ENCODE measurements around the gene NFIB. TPM values are rescaled to one million over a fixed set of nuclear protein-coding genes. Genes with fewer than 3 reads are reported as not detected.

NFIB gene
- total RNA-seq, 1 experiment from 2014 or later: 35.1 TPM

GRCh38 chr9:14133394-14133793, 180.5 kb downstream of the NFIB start:
- BruUV-seq (replicated peaks): no TSS peak
- Histone ChIP-seq H3K4me2 (no peak overlapping the region), H3K79me2 (ENCODE audit: low read depth) (no peaks in the 10 kb centered on the region), H3K4me1 (replicated peaks; ENCODE audit: insufficient read depth) (no peaks in the 10 kb centered on the region), H2AFZ (no peak overlapping the region), H3K9me2 (ENCODE audit: insufficient read depth) (no peaks in the 10 kb centered on the region), H3K27me3 (ENCODE audit: insufficient read depth, low read depth) (no peaks in the 10 kb centered on the region), H3K36me3 (ENCODE audit: low read depth) (no peaks in the 10 kb centered on the region), H4K20me1 (ENCODE audit: insufficient read depth) (no peaks in the 10 kb centered on the region), H3K27ac (no peak overlapping the region), H3K4me3 (no peak overlapping the region), H3F3A (ENCODE audit: insufficient read depth, low read depth) (no peaks in the 10 kb centered on the region), H3K9me3 (ENCODE audit: insufficient read depth, low read depth) (no peaks in the 10 kb centered on the region)
- ChIA-PET POLR2A (ENCODE audit: unreplicated experiment) (no interaction called here), CTCF (no interaction called here)
- intact Hi-C loops (cut with micrococcal nuclease; ENCODE audit: unreplicated experiment): no loop called here
- no peak for DNase-seq
- no peak for TF ChIP-seq EZH2 (IDR thresholded peaks at IDR 0.05; ENCODE audit: low read depth)
- no peak for TF ChIP-seq CTCF (conservative IDR thresholded peaks at IDR 0.05)

GRCh38 chr9:14132775-14133174, 181.2 kb downstream of the NFIB start:
- Histone ChIP-seq H3K36me3 (ENCODE audit: low read depth) (no peaks in the 10 kb centered on the region), H3K4me3 (no peak overlapping the region), H3K9me2 (ENCODE audit: insufficient read depth) (no peaks in the 10 kb centered on the region), H4K20me1 (ENCODE audit: insufficient read depth) (no peaks in the 10 kb centered on the region), H3K27ac (no peak overlapping the region), H3K9me3 (ENCODE audit: insufficient read depth, low read depth) (no peaks in the 10 kb centered on the region), H3K27me3 (ENCODE audit: insufficient read depth, low read depth) (no peaks in the 10 kb centered on the region), H3K4me1 (replicated peaks; ENCODE audit: insufficient read depth) (no peaks in the 10 kb centered on the region), H3K4me2 (no peak overlapping the region), H3K79me2 (ENCODE audit: low read depth) (no peaks in the 10 kb centered on the region), H2AFZ (no peak overlapping the region), H3F3A (ENCODE audit: insufficient read depth, low read depth) (no peaks in the 10 kb centered on the region)
- ChIA-PET POLR2A (ENCODE audit: unreplicated experiment) (interaction anchor here (0.6 kb wide), 1 partner anchor 283 kb away, joined by 4 read pairs; no protein-coding TSS in a partner anchor), CTCF (no interaction called here)
- DNase-seq: no peak
- TF ChIP-seq EZH2 (IDR thresholded peaks at IDR 0.05; ENCODE audit: low read depth): no peak
- no peak for TF ChIP-seq CTCF (conservative IDR thresholded peaks at IDR 0.05)
- intact Hi-C loops (cut with micrococcal nuclease; ENCODE audit: unreplicated experiment): no loop called here
- BruUV-seq (replicated peaks): no TSS peak

- H3K9me2 ChIP-seq (ENCODE audit: insufficient read depth): no peaks in the 10 kb centered on the region
- BruUV-seq (replicated peaks): no TSS peak
- no peak overlapping the region for H3K27ac ChIP-seq
- intact Hi-C loops (cut with micrococcal nuclease; ENCODE audit: unreplicated experiment): no loop called here
- H3K4me3 ChIP-seq: no peak overlapping the region
- no peaks in the 10 kb centered on the region for H3K27me3 ChIP-seq (ENCODE audit: insufficient read depth, low read depth)
- DNase-seq: no peak
- H3F3A ChIP-seq (ENCODE audit: insufficient read depth, low read depth): no peaks in the 10 kb centered on the region
- H3K9me3 ChIP-seq (ENCODE audit: insufficient read depth, low read depth): no peaks in the 10 kb centered on the region
- ChIA-PET CTCF (no interaction called here), POLR2A (ENCODE audit: unreplicated experiment) (no interaction called here)
- no peaks in the 10 kb centered on the region for H4K20me1 ChIP-seq (ENCODE audit: insufficient read depth)
- H2AFZ ChIP-seq: no peak overlapping the region
- no peak overlapping the region for H3K4me2 ChIP-seq
- no peaks in the 10 kb centered on the region for H3K36me3 ChIP-seq (ENCODE audit: low read depth)
- no peak for TF ChIP-seq EZH2 (IDR thresholded peaks at IDR 0.05; ENCODE audit: low read depth)
- TF ChIP-seq CTCF (conservative IDR thresholded peaks at IDR 0.05): no peak
- no peaks in the 10 kb centered on the region for H3K79me2 ChIP-seq (ENCODE audit: low read depth)
- no peaks in the 10 kb centered on the region for H3K4me1 ChIP-seq (replicated peaks; ENCODE audit: insufficient read depth)
Observed at GRCh38 chr9:14131356-14132088, 182.4 kb downstream of the NFIB start.

All from PC-9 (cell line).